NB4 (cell line): ENCODE results near the gene C6orf132.

Experiments
- MYC ChIP-seq: IDR thresholded peaks from 2 replicates; pipeline ENCODE4 v1.6.1; 2011; ENCODE audit warnings: low read depth, low read length
- TF ChIP-seq, protein P1 (sequence below): IDR thresholded peaks from one replicate; pipeline ENCODE4 v1.5.1; 2012; ENCODE audit warnings: low read depth, low read length

DNA sequence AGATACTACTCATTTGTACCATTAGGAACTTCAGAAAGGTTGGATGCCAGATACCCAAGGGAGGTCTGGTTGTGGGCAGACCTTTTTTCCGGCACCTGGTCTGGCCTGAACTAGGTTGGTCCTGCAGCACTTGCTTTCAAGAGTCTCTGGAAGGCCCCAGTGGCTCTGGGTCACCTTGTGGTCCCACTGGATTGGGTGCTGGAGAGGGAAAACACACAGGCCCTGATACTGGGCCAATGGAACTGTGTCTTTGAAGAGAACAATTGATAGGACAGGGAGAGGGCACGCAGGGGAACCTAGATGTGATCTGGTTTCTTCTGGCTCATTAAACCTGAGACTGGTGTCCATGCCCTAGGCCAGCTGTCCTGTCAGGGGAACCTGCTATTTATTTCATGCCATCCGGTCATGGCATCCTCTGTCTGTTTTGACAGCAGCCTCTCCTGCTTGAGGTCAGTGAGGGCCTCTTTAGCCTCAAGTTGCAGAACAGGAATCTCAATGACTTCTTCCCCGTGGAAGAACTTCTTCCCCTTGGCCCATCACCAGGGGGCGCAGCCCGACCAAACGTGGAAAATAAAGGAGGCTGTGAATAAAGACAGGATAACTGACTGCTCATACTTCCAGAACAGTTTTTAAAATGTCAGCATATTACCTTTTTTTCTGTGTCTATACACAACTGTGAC, 67.1 kb downstream of the C6orf132 start:
- TF ChIP-seq, protein P1, sequence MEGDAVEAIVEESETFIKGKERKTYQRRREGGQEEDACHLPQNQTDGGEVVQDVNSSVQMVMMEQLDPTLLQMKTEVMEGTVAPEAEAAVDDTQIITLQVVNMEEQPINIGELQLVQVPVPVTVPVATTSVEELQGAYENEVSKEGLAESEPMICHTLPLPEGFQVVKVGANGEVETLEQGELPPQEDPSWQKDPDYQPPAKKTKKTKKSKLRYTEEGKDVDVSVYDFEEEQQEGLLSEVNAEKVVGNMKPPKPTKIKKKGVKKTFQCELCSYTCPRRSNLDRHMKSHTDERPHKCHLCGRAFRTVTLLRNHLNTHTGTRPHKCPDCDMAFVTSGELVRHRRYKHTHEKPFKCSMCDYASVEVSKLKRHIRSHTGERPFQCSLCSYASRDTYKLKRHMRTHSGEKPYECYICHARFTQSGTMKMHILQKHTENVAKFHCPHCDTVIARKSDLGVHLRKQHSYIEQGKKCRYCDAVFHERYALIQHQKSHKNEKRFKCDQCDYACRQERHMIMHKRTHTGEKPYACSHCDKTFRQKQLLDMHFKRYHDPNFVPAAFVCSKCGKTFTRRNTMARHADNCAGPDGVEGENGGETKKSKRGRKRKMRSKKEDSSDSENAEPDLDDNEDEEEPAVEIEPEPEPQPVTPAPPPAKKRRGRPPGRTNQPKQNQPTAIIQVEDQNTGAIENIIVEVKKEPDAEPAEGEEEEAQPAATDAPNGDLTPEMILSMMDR = peak; percentile 94
- 0 out of 2 replicates have a peak, but pooled peaks have one; percentile 14 for TF ChIP-seq MYC
